HepG2 (cell line): ENCODE results near the gene INSYN2B. TPM values are rescaled to one million over a fixed set of nuclear protein-coding genes. Genes with fewer than 3 reads are reported as not detected.

Experiments used
- ATAC-seq: fragments of 200-7000 bp; cut with Tn5 transposase; 3 replicates; pipeline ENCODE4 v1.9.1; 2020; ENCODE audit warnings: mild to moderate bottlenecking, moderate library complexity
- BruUV-seq: library from RNA; stranded (reverse); fragments of 400-500 nt; replicated peaks from 2 replicates; lab custom pipeline; 2021; lab: Mats Ljungman, UMichigan
- CTCF ChIA-PET: fragments of 300-600 bp; formaldehyde crosslinking; extraction: SDS; loops from one replicate; lab custom pipeline; 2021; ENCODE audit warnings: low total read pairs, inconsistent platforms, low intra/inter-chr PET ratio; lab: Yijun Ruan, JAX
- POLR2A ChIA-PET: fragments of 350-600 bp; sonication (Branson Sonifier 250); formaldehyde crosslinking; loops from one replicate; lab custom pipeline; 2020; ENCODE audit warnings: antibody characterized with exemption, inconsistent platforms; lab: Yijun Ruan, JAX
- DNase-seq: peaks from one replicate; pipeline ENCODE4 v3.0.0-alpha.2; 2015; ENCODE audit warnings: low spot score
- FAIRE-seq: peaks from 3 replicates; lab custom pipeline; 2011; peaks lifted over from hg19 to GRCh38; lab: Jason Lieb, UNC
- H2AFZ ChIP-seq: one replicate; pipeline ENCODE4 v1.6.1; 2011; ENCODE audit warnings: low read length, inconsistent platforms
- H3K27ac ChIP-seq: fragments of 300-600 bp; 3 replicates; pipeline ENCODE4 v1.8.0; 2011; ENCODE audit warnings: mixed run types, mild to moderate bottlenecking, mixed read lengths, low read length, inconsistent platforms; ENCODE audit not compliant: insufficient read depth; ENCODE audit errors: extremely low read length
- H3K27me3 ChIP-seq, 2 experiments: fragments of 200-600 bp in 1 of 2; 2 replicates in 1 of 2; 3 replicates in 1 of 2; pipeline versions ENCODE4 v1.6.0 to v1.8.0; 2011; ENCODE audit warnings: low read length in 2 of 2, mild to moderate bottlenecking in 2 of 2, moderate library complexity in 2 of 2, inconsistent platforms in 1 of 2; ENCODE audit not compliant: insufficient read depth in 2 of 2, control insufficient read depth in 1 of 2
- H3K36me3 ChIP-seq, 2 experiments: fragments of 200-600 bp in 1 of 2; replicated peaks in 1 of 2; 2 replicates in 1 of 2; 3 replicates in 1 of 2; pipeline versions ENCODE4 v1.5.1 to v1.8.0; 2011; ENCODE audit warnings: low read length in 2 of 2, inconsistent platforms in 1 of 2; ENCODE audit not compliant: insufficient read depth in 2 of 2, control insufficient read depth in 1 of 2
- H3K4me1 ChIP-seq: 2 replicates; pipeline ENCODE4 v1.5.1; 2012; ENCODE audit warnings: low read length, inconsistent platforms; ENCODE audit not compliant: insufficient read depth
- H3K4me2 ChIP-seq: 2 replicates; pipeline ENCODE4 v1.6.0; 2011; ENCODE audit warnings: low read depth, low read length, inconsistent platforms
- H3K4me3 ChIP-seq, 3 experiments: fragments of 200-600 bp in 1 of 3; sonication (generic), shearing (Covaris generic) in 1 of 3; replicated peaks in 1 of 3; 2 replicates each; pipeline ENCODE4 v1.5.1; 2011 to 2016; ENCODE audit warnings: low read length in 3 of 3, inconsistent platforms in 2 of 3, low read depth in 2 of 3, mild to moderate bottlenecking in 2 of 3, control low read depth in 1 of 3, mixed read lengths in 1 of 3; ENCODE audit not compliant: insufficient read depth in 1 of 3
- H3K79me2 ChIP-seq: one replicate; pipeline ENCODE4 v1.6.1; 2011; ENCODE audit warnings: low read length, inconsistent platforms; ENCODE audit not compliant: insufficient read depth
- H3K9ac ChIP-seq: 2 replicates; pipeline ENCODE4 v1.6.0; 2011; ENCODE audit warnings: mild to moderate bottlenecking, low read depth, low read length, inconsistent platforms; ENCODE audit not compliant: insufficient read depth
- H3K9me3 ChIP-seq: 2 replicates; pipeline ENCODE4 v1.5.1; 2012; ENCODE audit warnings: mild to moderate bottlenecking, low read length
- H4K20me1 ChIP-seq: 2 replicates; pipeline ENCODE4 v1.6.0; 2011; ENCODE audit warnings: inconsistent platforms, mild to moderate bottlenecking, low read length, moderate library complexity; ENCODE audit not compliant: insufficient read depth
- NR1H2 ChIP-seq: sonication (generic); formaldehyde crosslinking; IDR thresholded peaks from 2 replicates; pipeline ENCODE4 v1.8.1; 2022; ENCODE audit warnings: low read depth, missing genetic modification reagents, borderline replicate concordance
- RBM22 ChIP-seq: fragments of 200-400 bp; formaldehyde crosslinking; optimal IDR thresholded peaks from 2 replicates; pipeline ENCODE3; 2017; ENCODE audit warnings: mild to moderate bottlenecking, low read length, moderate library complexity
- RNF2 ChIP-seq: fragments of 450-650 bp; conservative IDR thresholded peaks from 2 replicates; pipeline ENCODE4 v1.6.1; 2016; ENCODE audit warnings: low read depth
- ZKSCAN5 ChIP-seq: sonication (generic); formaldehyde crosslinking; IDR thresholded peaks from 2 replicates; pipeline ENCODE4 v1.5.1; 2020; ENCODE audit warnings: mild to moderate bottlenecking, missing genetic modification reagents
- ZNF441 ChIP-seq: sonication (generic); formaldehyde crosslinking; IDR thresholded peaks from 2 replicates; pipeline ENCODE4 v1.7.0; 2021; ENCODE audit warnings: missing genetic modification reagents, borderline replicate concordance
- WGBS: methylation state at CpG from one replicate; pipeline ENCODE4 v1.1.6; 2017; ENCODE audit warnings: low lambda C conversion rate; 5-methylcytosine and 5-hydroxymethylcytosine counted together
- in situ Hi-C: cut with HindIII; loops from 2 replicates; pipeline ENCODE4 v1.10.0; 2017; ENCODE audit warnings: low pct_unique_long_range_greater_than_20kb; ENCODE audit not compliant: extremely low pct_ligation_motif_present
- intact Hi-C: fragments of 100-400 bp; cut with micrococcal nuclease; formaldehyde crosslinking; loops from one replicate; pipeline ENCODE4 v1.10.0; 2022; ENCODE audit not compliant: unreplicated experiment
- polyA plus RNA-seq, 8 experiments: library from polyadenylated mRNA; depleted of rRNA in 3 of 8; stranded (reverse) in 7 of 8; unstranded in 1 of 8; fragments of >200 nt; fragmentation: Illumina TruSeq in 4 of 8; extraction: Trizol in 4 of 8; gene quantifications; 2 replicates each; pipeline versions ENCODE4 v1.2.1 to v1.2.3, GENCODE V29; 2011 to 2016; ENCODE audit warnings: low read depth in 4 of 8, missing spikeins in 1 of 8, mixed read lengths in 1 of 8; ENCODE audit not compliant: insufficient read depth in 1 of 8
- total RNA-seq, 5 experiments: library from RNA; depleted of rRNA; stranded (reverse); fragments of >200 nt; fragmentation: Illumina TruSeq; extraction: Trizol; gene quantifications; 2 replicates each; pipeline ENCODE4 v1.2.3, GENCODE V29; 2016; ENCODE audit warnings: low read depth in 1 of 5
- TF ChIP-seq, protein P1 (sequence below): sonication (generic); formaldehyde crosslinking; IDR thresholded peaks from 2 replicates; pipeline ENCODE4 v1.9.0; 2021; ENCODE audit warnings: missing genetic modification reagents, mild to moderate bottlenecking, borderline replicate concordance
- TF ChIP-seq, protein P2 (sequence below): sonication (generic); formaldehyde crosslinking; IDR thresholded peaks from 2 replicates; pipeline ENCODE4 v1.4.0; 2020; ENCODE audit warnings: missing genetic modification reagents, borderline replicate concordance
- TF ChIP-seq, protein P3 (sequence below): conservative IDR thresholded peaks from 2 replicates; pipeline ENCODE4 v1.6.1; 2018; ENCODE audit warnings: missing genetic modification reagents

Gene INSYN2B
- total and polyA plus RNA-seq, 2 of the 13 experiments (the other 11 are each of a cell fraction or from before 2014, with no cell fraction given) = not detected

DNA sequence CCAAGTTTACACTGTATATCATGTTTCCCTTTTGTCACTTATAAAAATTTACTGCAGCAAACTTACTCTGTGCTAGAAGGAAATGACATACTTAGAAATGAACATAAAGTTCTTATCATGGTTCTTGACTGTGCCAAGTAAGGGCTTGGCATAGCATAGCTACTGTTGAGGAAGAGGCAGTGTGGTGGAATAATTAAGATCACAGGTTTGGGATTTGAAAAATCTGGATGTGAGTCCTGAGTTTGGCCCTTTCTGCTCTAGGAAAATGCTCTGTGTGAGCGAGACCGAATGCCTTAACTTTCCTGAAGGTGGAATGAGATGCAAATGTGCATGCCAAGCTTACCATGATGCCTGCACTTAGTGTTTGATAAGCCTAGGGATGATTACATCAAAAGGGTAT is 99.5 kb downstream of the INSYN2B start:
- no peak overlapping the region for H3K27ac ChIP-seq
- no peaks in the 10 kb centered on the region for H3K36me3 ChIP-seq
- CTCF ChIA-PET = no interaction called here
- H3K9me3 ChIP-seq = no peaks in the 10 kb centered on the region
- H3K9ac ChIP-seq = no peak overlapping the region
- no peaks in the 10 kb centered on the region for H3K4me1 ChIP-seq
- in situ Hi-C loops = no loop called here
- no peak for FAIRE-seq
- ATAC-seq = no peak
- no peak overlapping the region for H3K4me3 ChIP-seq
- H3K79me2 ChIP-seq = no peaks in the 10 kb centered on the region
- no TSS peak for BruUV-seq
- no peak overlapping the region for H3K4me2 ChIP-seq
- no peak overlapping the region for H2AFZ ChIP-seq
- no peak for DNase-seq
- intact Hi-C loops = no loop called here
- 4% methylated on average over 2 of the region's 2 CpGs for WGBS
- TF ChIP-seq RNF2 (no peak), NR1H2 (no peak), ZNF441 (CRISPR knock-in tag) (no peak), RBM22 (no peak), ZKSCAN5 (CRISPR knock-in tag) (no peak)
- TF ChIP-seq, protein P1, sequence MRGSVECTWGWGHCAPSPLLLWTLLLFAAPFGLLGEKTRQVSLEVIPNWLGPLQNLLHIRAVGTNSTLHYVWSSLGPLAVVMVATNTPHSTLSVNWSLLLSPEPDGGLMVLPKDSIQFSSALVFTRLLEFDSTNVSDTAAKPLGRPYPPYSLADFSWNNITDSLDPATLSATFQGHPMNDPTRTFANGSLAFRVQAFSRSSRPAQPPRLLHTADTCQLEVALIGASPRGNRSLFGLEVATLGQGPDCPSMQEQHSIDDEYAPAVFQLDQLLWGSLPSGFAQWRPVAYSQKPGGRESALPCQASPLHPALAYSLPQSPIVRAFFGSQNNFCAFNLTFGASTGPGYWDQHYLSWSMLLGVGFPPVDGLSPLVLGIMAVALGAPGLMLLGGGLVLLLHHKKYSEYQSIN (CRISPR knock-in tag) = no peak
- TF ChIP-seq, protein P2, sequence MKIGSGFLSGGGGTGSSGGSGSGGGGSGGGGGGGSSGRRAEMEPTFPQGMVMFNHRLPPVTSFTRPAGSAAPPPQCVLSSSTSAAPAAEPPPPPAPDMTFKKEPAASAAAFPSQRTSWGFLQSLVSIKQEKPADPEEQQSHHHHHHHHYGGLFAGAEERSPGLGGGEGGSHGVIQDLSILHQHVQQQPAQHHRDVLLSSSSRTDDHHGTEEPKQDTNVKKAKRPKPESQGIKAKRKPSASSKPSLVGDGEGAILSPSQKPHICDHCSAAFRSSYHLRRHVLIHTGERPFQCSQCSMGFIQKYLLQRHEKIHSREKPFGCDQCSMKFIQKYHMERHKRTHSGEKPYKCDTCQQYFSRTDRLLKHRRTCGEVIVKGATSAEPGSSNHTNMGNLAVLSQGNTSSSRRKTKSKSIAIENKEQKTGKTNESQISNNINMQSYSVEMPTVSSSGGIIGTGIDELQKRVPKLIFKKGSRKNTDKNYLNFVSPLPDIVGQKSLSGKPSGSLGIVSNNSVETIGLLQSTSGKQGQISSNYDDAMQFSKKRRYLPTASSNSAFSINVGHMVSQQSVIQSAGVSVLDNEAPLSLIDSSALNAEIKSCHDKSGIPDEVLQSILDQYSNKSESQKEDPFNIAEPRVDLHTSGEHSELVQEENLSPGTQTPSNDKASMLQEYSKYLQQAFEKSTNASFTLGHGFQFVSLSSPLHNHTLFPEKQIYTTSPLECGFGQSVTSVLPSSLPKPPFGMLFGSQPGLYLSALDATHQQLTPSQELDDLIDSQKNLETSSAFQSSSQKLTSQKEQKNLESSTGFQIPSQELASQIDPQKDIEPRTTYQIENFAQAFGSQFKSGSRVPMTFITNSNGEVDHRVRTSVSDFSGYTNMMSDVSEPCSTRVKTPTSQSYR (CRISPR knock-in tag) = no peak
- TF ChIP-seq, protein P3, sequence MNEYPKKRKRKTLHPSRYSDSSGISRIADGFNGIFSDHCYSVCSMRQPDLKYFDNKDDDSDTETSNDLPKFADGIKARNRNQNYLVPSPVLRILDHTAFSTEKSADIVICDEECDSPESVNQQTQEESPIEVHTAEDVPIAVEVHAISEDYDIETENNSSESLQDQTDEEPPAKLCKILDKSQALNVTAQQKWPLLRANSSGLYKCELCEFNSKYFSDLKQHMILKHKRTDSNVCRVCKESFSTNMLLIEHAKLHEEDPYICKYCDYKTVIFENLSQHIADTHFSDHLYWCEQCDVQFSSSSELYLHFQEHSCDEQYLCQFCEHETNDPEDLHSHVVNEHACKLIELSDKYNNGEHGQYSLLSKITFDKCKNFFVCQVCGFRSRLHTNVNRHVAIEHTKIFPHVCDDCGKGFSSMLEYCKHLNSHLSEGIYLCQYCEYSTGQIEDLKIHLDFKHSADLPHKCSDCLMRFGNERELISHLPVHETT (CRISPR knock-in tag) = no peak
- TF ChIP-seq, all 625 proteins: peak for 0
- Histone ChIP-seq H4K20me1 (no peaks in the 10 kb centered on the region), H3K27me3 (no peaks in the 10 kb centered on the region; a peak in 1 of 5 replicates)
- POLR2A ChIA-PET = no interaction called here
